ENCODE data around the gene HOXA5.
A peak's percentile ranks its signal among the peaks of the same experiment; 100 is the strongest.

HOXA5 gene

DNA sequence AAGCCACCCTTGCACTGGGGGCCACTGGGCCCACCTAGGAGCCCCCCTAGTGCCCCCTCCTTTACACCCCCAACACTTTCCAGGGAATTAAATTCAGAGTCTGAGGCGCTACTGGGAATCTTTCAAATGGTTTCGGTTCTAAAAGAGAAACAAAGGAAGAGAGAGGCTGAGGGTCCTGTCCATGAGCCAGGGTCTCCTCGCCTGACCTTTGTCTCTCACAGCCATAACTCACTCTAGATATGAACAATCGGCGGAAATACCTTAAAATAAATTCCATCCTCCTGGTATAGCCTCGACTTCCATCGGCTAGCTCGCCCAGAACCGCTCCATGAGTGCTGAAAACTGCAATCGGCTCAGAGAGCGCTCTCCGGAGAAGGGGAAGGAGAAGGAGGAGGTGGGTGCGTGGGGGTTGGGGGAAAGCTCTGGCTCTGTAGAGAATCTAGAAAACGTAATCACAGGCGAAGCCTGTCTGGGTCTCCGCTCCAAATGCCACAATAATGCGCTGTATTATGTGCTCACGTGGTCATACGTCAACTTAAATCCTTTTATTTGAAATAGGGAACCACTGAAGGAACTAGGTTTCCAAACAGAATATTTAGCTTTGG is 25.5 kb downstream of the HOXA5 start:
- Histone ChIP-seq H3K27ac (ENCODE audit: low read depth, low read length) (peak overlapping the region; percentile 80), H3K4me1 (ENCODE audit: control insufficient read depth in 5 of 5, insufficient read depth in 5 of 5, low read length in 5 of 5) (peaks cover 4 to 92% (median 61%) of the 10 kb centered on the region in 5 donors), H3K36me3 (ENCODE audit: control insufficient read depth in 5 of 5, insufficient read depth in 5 of 5, low read length in 5 of 5) (peaks cover 5 to 15% (median 9%) of the 10 kb centered on the region in 5 donors), H3K27me3 (ENCODE audit: control insufficient read depth in 5 of 5, insufficient read depth in 4 of 5, low read length in 5 of 5) (no peaks in the 10 kb centered on the region), H3K9me3 (ENCODE audit: control insufficient read depth in 5 of 5, low read length in 5 of 5) (no peaks in the 10 kb centered on the region), H3K4me3 (ENCODE audit: low read depth in 1 of 5, low read length in 5 of 5) (peak overlapping the region in 4 of 5 donors; percentile 25 to 53 (median 46)), H3K9ac (ENCODE audit: low read length in 5 of 5) (peak overlapping the region in 1 of 5 donors; percentile 52)

DNA sequence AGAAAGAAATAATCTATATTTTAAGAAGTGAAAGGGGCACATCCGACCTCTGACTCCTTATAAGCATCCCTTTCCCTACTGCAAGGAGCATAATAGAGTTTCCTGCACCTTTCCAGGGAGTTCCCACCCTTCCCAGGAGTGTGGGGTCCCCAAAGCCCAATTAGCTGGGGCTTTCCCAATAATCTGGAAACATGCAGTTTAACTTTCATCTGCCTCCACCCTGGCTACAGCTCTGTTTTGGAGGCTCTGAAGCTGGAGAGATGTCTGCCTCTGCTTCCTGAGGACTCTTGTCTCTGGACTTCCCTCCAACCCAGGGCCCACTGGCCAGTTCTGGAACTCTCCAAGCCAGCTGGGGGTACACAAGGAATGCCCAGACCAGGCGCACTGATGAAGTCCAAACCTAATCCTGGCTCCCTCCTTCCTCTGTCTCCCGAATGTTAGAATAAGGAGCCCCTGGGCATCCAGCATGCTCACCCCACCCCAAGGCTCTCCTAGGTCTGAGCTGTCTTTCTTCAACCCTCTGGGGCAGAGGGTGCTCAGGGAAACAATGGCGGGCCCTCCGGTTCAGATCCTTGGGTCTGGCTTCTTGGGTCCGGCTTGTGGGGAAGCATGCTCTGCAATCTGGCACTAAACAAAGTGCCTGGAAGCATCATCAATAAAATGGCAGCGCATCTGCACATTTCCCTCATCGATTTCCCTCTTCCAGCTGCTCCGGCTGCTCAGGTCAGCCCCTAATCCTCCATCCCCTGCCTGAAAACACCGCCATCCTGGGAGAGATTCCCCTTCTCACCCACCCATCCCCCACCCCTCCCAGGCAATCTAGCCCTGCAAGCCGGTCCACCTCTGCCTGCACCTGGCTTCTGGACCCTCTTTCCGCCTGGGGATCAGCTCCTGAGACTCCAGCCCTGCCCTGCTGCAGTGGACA is 26.3 kb downstream of the HOXA5 start:
- peak overlapping the region in 1 of 5 donors; percentile 66 for H3K9ac ChIP-seq (ENCODE audit: low read length in 5 of 5)
- no peaks in the 10 kb centered on the region for H3K27me3 ChIP-seq (ENCODE audit: control insufficient read depth in 5 of 5, insufficient read depth in 4 of 5, low read length in 5 of 5)
- peak overlapping the region in 3 of 5 donors; percentile 25 to 53 (median 47) for H3K4me3 ChIP-seq (ENCODE audit: low read depth in 1 of 5, low read length in 5 of 5)
- peak overlapping the region; percentile 80 for H3K27ac ChIP-seq (ENCODE audit: low read depth, low read length)
- no peaks in the 10 kb centered on the region for H3K9me3 ChIP-seq (ENCODE audit: control insufficient read depth in 5 of 5, low read length in 5 of 5)
- peaks cover 4 to 8% (median 5%) of the 10 kb centered on the region in 5 donors for H3K36me3 ChIP-seq (ENCODE audit: control insufficient read depth in 5 of 5, insufficient read depth in 5 of 5, low read length in 5 of 5)
- H3K4me1 ChIP-seq (ENCODE audit: control insufficient read depth in 5 of 5, insufficient read depth in 5 of 5, low read length in 5 of 5) = peaks cover 5 to 92% (median 69%) of the 10 kb centered on the region in 5 donors

DNA sequence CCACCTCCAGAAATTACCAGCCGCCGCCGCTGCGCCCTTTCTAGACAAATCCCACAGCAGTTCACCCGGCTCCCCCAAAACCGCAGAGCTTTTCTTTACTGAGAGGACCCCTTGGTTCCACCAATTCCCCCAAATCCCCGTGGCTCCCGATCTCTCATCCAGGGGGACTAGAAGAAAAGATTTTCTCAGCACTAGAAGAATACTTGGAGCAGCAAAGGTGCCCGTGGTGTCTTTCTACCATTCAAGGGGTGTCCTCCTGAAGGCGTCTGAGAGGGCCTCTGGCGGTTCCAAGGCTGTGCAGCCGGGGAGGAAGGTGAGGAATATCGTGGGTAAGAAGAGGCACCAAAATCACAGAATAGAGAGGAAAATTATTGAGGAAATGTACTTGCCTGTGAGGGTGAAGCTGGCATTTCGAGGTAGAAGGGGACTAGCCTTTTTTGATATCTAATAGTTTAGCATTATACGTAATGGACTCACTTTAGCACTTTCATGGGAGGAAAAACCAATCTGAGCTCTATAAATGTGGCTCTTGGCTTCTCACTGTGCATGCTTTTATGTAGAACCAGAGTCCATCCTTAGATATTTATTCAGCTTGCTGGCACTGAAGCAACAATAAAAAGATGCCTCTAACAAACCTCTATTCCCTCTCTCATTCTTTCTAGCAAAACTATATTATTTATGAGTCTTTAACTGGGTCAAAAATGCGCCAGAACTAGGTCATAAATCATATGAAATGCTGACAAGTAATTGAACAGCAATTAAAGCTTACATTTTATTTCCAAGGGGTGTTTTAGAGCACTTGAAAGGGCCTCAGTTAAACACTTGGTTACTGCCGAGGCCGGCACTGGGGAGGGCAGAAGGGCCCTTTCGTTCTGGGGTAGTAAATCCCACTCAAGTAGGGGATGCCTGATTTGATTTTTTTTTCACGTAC is 27.2 kb downstream of the HOXA5 start:
- Histone ChIP-seq H3K9ac (ENCODE audit: low read length in 5 of 5) (peak overlapping the region in 3 of 5 donors; percentile 17 to 71 (median 68)), H3K4me1 (ENCODE audit: control insufficient read depth in 5 of 5, insufficient read depth in 5 of 5, low read length in 5 of 5) (peaks cover 10 to 92% (median 74%) of the 10 kb centered on the region in 5 donors), H3K27ac (ENCODE audit: low read depth, low read length) (peak overlapping the region; percentile 80), H3K36me3 (ENCODE audit: control insufficient read depth in 5 of 5, insufficient read depth in 5 of 5, low read length in 5 of 5) (peaks cover 0 to 3% (median under 1%) of the 10 kb centered on the region in 5 donors), H3K27me3 (ENCODE audit: control insufficient read depth in 5 of 5, insufficient read depth in 4 of 5, low read length in 5 of 5) (no peaks in the 10 kb centered on the region), H3K4me3 (ENCODE audit: low read depth in 1 of 5, low read length in 5 of 5) (peak overlapping the region in 4 of 5 donors; percentile 27 to 54 (median 46)), H3K9me3 (ENCODE audit: control insufficient read depth in 5 of 5, low read length in 5 of 5) (no peaks in the 10 kb centered on the region)

DNA sequence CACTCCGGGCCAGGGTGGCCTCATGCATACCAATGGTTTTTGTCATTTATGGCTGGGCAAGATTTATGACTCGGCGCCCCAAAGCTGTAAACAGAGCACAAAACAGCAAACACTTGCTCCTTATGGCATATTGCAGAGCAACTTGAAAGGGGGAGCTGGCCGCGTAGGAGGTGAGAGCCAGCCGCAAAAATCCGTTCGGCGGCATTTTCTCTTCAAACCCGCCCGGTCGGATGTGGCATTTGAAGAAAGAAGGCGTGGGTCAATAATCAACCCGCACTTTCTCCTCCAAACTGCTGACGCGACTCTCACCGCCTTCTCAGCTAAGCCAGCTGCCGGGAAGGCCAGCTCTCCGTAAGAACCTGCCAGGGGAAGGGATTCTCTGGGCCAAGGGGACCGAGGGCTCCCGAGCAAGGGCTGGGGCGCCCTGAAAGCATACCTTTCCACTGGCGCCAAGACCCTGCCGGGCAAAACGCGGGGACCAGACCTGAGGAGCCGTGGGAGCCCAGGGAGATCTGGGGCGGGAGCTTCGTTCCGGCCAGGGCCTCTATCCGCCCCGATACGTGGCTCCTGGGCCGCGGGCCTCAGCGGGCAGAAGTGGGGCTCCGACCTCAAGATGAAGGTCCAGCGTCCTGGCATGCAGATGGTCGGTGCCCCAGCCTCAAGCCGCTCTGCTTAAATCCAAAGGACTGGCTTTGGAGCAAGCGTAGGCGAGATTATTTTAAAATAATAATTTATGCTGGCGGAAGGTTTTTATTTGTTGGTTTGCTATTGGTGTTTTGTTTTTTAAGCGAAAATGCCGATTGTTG is 28.1 kb downstream of the HOXA5 start:
- no peaks in the 10 kb centered on the region for H3K27me3 ChIP-seq (ENCODE audit: control insufficient read depth in 5 of 5, insufficient read depth in 4 of 5, low read length in 5 of 5)
- no peaks in the 10 kb centered on the region for H3K9me3 ChIP-seq (ENCODE audit: control insufficient read depth in 5 of 5, low read length in 5 of 5)
- H3K36me3 ChIP-seq (ENCODE audit: control insufficient read depth in 5 of 5, insufficient read depth in 5 of 5, low read length in 5 of 5) = peaks cover 0 to 3% (median 0%) of the 10 kb centered on the region in 5 donors
- H3K27ac ChIP-seq (ENCODE audit: low read depth, low read length) = peak overlapping the region; percentile 80
- H3K4me3 ChIP-seq (ENCODE audit: low read depth in 1 of 5, low read length in 5 of 5) = peak overlapping the region; percentile 2 to 54 (median 27)
- peak overlapping the region in 4 of 5 donors; percentile 8 to 71 (median 62) for H3K9ac ChIP-seq (ENCODE audit: low read length in 5 of 5)
- H3K4me1 ChIP-seq (ENCODE audit: control insufficient read depth in 5 of 5, insufficient read depth in 5 of 5, low read length in 5 of 5) = peaks cover 10 to 92% (median 74%) of the 10 kb centered on the region in 5 donors

DNA sequence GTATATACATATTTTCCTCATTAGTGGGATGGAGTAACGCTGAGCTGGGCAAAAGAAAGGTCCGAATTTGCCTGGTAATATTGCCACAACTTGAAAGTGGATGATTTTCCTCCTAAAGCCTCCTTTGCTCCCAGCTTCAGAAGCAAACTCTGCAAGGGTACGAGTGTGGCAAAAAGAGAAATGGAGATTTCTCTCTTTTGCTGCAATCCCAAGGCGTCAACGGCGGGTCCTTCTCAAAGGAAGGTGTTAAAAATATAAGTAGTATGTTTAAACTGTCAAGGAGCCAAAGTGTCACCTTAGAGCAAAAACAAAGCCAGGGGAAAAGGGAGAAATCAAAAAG is 28.6 kb downstream of the HOXA5 start:
- no peaks in the 10 kb centered on the region for H3K9me3 ChIP-seq (ENCODE audit: control insufficient read depth in 5 of 5, low read length in 5 of 5)
- H3K27me3 ChIP-seq (ENCODE audit: control insufficient read depth in 5 of 5, insufficient read depth in 4 of 5, low read length in 5 of 5) = no peaks in the 10 kb centered on the region
- H3K4me1 ChIP-seq (ENCODE audit: control insufficient read depth in 5 of 5, insufficient read depth in 5 of 5, low read length in 5 of 5) = peaks cover 10 to 92% (median 76%) of the 10 kb centered on the region in 5 donors
- peak overlapping the region; percentile 80 for H3K27ac ChIP-seq (ENCODE audit: low read depth, low read length)
- H3K36me3 ChIP-seq (ENCODE audit: control insufficient read depth in 5 of 5, insufficient read depth in 5 of 5, low read length in 5 of 5) = peaks cover 0 to 4% (median 1%) of the 10 kb centered on the region in 5 donors
- peak overlapping the region in 2 of 5 donors; percentile 56 to 71 for H3K9ac ChIP-seq (ENCODE audit: low read length in 5 of 5)
- peak overlapping the region in 4 of 5 donors; percentile 22 to 54 (median 39) for H3K4me3 ChIP-seq (ENCODE audit: low read depth in 1 of 5, low read length in 5 of 5)

DNA sequence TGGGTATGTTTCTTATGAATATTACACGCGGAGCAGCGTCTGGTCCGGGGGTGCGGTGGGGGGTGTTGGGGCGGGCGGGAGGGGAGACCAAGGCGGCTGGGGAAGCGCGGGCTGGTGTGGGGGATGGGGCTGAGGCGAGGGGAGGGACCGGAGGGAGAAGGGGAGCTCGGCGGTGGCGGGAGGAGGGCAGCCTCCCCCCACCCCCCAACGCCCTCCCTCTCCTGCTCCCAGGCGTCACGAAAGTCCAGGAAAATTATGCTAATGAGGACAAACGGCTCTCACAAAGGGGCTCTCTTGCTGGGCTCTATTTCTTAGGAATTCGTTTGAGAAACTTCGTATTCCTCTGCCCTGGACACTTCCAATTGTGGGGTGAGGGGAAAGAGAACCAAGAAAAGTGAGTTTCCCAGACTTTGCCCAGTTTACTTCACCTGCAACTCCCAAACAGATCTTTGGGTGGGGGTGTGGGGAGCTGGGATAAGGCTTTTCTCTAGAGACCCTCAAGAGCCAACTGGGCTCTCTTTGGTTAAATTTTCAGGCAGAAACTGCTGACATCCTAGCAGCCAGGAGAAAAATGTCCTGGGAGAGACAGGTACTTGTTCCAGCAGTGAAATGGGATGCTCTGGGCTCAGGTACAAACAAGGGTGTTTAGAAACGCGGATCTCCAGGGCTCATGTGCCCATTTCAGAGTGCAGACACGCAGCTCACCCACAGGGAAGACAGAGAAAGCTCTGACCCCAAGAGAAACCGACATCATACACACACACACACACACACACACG is 29.3 kb downstream of the HOXA5 start:
- peak overlapping the region; percentile 85 for H3K27ac ChIP-seq (ENCODE audit: low read depth, low read length)
- H3K27me3 ChIP-seq (ENCODE audit: control insufficient read depth in 5 of 5, insufficient read depth in 4 of 5, low read length in 5 of 5) = no peaks in the 10 kb centered on the region
- H3K9me3 ChIP-seq (ENCODE audit: control insufficient read depth in 5 of 5, low read length in 5 of 5) = no peaks in the 10 kb centered on the region
- peak overlapping the region; percentile 45 to 73 (median 66) for H3K9ac ChIP-seq (ENCODE audit: low read length in 5 of 5)
- peak overlapping the region in 4 of 5 donors; percentile 35 to 50 (median 48) for H3K4me3 ChIP-seq (ENCODE audit: low read depth in 1 of 5, low read length in 5 of 5)
- peaks cover 0 to 6% (median 4%) of the 10 kb centered on the region in 5 donors for H3K36me3 ChIP-seq (ENCODE audit: control insufficient read depth in 5 of 5, insufficient read depth in 5 of 5, low read length in 5 of 5)
- peaks cover 12 to 90% (median 78%) of the 10 kb centered on the region in 5 donors for H3K4me1 ChIP-seq (ENCODE audit: control insufficient read depth in 5 of 5, insufficient read depth in 5 of 5, low read length in 5 of 5)

DNA sequence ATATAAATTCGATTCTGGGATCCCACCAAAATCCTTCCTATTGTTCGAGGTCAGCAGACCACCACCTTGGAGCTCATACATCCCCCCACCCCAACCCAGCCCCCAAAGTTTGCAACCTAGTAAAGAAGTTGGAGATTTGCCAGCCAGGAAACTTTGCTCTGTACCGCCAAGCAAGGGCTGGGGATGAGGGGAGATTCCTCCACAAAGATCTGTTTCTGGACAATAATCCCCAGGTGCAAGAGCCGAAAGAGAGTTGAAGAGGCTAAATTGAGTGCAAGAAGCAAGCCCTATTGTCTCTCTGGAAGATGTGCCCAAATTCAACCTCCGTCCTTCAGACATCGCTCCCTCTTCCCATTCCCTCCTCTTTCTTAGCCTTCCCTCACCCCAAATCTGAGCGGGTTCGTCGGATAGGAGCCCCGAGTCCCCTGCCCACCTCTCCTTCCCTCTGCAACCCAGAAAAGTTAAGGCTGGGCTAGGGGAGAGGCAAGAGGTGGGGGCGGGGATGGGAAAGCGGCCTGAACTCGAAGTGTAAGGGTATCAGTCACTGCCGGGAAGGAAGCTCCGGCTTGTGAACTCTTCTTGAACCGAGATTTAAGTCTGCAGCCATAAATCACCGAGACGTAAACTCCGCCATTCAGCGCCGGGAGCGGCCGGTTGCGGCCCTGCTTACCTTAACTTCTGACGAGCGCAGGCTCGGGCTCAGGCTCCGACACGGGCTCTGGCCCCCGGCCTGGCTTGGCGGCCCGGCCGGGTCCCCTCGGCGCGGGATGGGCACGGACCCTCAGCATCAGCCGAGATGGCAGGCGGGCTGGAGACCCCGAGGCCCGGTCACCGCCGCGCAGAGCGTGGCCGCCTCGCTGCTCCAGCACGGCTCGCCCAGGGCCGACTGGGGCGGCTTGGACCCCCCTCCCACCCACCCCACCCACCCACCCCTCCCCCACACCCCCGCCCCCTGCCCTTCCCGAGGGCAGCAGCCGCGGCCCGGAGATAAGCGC is 30.2 kb downstream of the HOXA5 start:
- Histone ChIP-seq H3K36me3 (ENCODE audit: control insufficient read depth in 5 of 5, insufficient read depth in 5 of 5, low read length in 5 of 5) (peaks cover 0 to 6% (median 3%) of the 10 kb centered on the region in 5 donors), H3K4me1 (ENCODE audit: control insufficient read depth in 5 of 5, insufficient read depth in 5 of 5, low read length in 5 of 5) (peaks cover 16 to 90% (median 79%) of the 10 kb centered on the region in 5 donors), H3K27ac (ENCODE audit: low read depth, low read length) (peak overlapping the region; percentile 94), H3K9ac (ENCODE audit: low read length in 5 of 5) (peak overlapping the region in 3 of 5 donors; percentile 14 to 74 (median 46)), H3K9me3 (ENCODE audit: control insufficient read depth in 5 of 5, low read length in 5 of 5) (no peaks in the 10 kb centered on the region), H3K27me3 (ENCODE audit: control insufficient read depth in 5 of 5, insufficient read depth in 4 of 5, low read length in 5 of 5) (no peaks in the 10 kb centered on the region), H3K4me3 (ENCODE audit: low read depth in 1 of 5, low read length in 5 of 5) (peak overlapping the region; percentile 38 to 67 (median 46))

DNA sequence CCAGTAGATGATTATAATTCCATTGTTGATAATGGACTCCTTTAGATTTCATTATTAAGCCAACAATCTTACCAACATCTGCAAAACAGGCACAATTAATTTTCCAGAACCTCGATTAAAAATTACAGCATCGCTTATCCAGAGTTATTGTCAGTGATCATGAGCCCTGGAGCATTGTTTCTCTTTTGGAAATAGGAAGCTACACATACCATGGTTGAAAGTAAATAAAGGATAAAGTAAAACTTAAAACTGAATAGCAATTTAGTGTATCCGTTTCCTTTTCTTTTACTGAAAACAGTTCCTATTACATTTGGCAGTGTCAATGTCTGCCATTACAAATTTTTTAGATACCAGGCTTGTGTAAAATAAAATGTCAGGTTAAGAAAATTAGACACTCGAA is 31.1 kb downstream of the HOXA5 start:
- Histone ChIP-seq H3K9ac (ENCODE audit: low read length in 5 of 5) (no peak overlapping the region), H3K9me3 (ENCODE audit: control insufficient read depth in 5 of 5, low read length in 5 of 5) (no peaks in the 10 kb centered on the region), H3K36me3 (ENCODE audit: control insufficient read depth in 5 of 5, insufficient read depth in 5 of 5, low read length in 5 of 5) (peaks cover 0 to 6% (median 3%) of the 10 kb centered on the region in 5 donors), H3K4me3 (ENCODE audit: low read depth in 1 of 5, low read length in 5 of 5) (peak overlapping the region in 1 of 5 donors; percentile 67), H3K27ac (ENCODE audit: low read depth, low read length) (peak overlapping the region; percentile 94), H3K4me1 (ENCODE audit: control insufficient read depth in 5 of 5, insufficient read depth in 5 of 5, low read length in 5 of 5) (peaks cover 16 to 88% (median 82%) of the 10 kb centered on the region in 5 donors), H3K27me3 (ENCODE audit: control insufficient read depth in 5 of 5, insufficient read depth in 4 of 5, low read length in 5 of 5) (no peaks in the 10 kb centered on the region)
